Endothelial cell of coronary artery (primary cell): ENCODE results near the gene CRYAA. TPM values are rescaled to one million over a fixed set of nuclear protein-coding genes. Genes with fewer than 3 reads are reported as not detected.

Experiments used
- total RNA-seq: library from RNA; depleted of rRNA; stranded (reverse); fragments of >200 nt; gene quantifications from 2 replicates; pipeline ENCODE4 v1.2.3, GENCODE V29; 2014

Gene CRYAA
- not detected in 2 replicates for total RNA-seq

GRCh38 chr21:43168708-43169107 is at the start of gene CRYAA:
TSS of gene CRYAA (plus strand) at chr21:43169008. CDS start at chr21:43169100, 92 bp downstream.

Other genes starting within 250 kb of the CRYAA start
- gene ERVH48-1, start 243.4 kb upstream of the CRYAA start, total RNA-seq: not detected in 2 replicates
- gene PKNOX1, start 194.4 kb upstream of the CRYAA start, total RNA-seq: 11.4 and 13.0 TPM in 2 replicates
- gene CBS, start 93.2 kb upstream of the CRYAA start, total RNA-seq: 7.4 and 51.3 TPM in 2 replicates
- gene U2AF1, start 61.4 kb upstream of the CRYAA start, total RNA-seq: 25.1 and 40.1 TPM in 2 replicates